ENCODE measurements around the gene RAB8B. TPM values are rescaled to one million over a fixed set of nuclear protein-coding genes. Genes with fewer than 3 reads are reported as not detected.

RAB8B gene
- total RNA-seq, 4 donors from 2014 or later: 36.0 to 55.4 (median 50.0) TPM

DNA sequence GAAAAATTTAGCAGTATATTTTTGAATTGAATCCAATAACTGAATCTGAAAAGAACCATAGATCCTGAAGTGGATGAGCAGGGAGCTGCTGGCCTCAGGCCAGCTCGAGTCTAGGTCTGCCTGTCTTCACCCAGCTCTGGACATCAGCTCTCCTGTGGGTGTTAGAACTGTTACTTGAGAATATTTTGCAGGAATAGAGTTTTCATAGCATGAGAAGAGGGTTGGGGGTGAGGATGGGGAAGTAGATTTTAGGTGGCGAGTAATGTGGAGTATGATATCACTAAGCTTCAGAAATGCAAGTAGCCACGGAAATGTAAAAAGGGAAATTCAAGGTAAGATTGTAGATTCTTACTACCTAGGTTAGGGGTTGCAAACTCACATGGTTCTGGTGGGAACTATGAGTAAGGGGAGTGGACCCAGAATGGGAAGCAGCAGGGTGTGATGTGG, 6.2 kb downstream of the RAB8B start:
- DNase-seq (ENCODE audit: low spot score) (no peak), ATAC-seq (ENCODE audit: low FRiP score) (no peak)
- TF ChIP-seq, protein P1, sequence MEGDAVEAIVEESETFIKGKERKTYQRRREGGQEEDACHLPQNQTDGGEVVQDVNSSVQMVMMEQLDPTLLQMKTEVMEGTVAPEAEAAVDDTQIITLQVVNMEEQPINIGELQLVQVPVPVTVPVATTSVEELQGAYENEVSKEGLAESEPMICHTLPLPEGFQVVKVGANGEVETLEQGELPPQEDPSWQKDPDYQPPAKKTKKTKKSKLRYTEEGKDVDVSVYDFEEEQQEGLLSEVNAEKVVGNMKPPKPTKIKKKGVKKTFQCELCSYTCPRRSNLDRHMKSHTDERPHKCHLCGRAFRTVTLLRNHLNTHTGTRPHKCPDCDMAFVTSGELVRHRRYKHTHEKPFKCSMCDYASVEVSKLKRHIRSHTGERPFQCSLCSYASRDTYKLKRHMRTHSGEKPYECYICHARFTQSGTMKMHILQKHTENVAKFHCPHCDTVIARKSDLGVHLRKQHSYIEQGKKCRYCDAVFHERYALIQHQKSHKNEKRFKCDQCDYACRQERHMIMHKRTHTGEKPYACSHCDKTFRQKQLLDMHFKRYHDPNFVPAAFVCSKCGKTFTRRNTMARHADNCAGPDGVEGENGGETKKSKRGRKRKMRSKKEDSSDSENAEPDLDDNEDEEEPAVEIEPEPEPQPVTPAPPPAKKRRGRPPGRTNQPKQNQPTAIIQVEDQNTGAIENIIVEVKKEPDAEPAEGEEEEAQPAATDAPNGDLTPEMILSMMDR (IDR thresholded peaks at IDR 0.05): no peak

DNA sequence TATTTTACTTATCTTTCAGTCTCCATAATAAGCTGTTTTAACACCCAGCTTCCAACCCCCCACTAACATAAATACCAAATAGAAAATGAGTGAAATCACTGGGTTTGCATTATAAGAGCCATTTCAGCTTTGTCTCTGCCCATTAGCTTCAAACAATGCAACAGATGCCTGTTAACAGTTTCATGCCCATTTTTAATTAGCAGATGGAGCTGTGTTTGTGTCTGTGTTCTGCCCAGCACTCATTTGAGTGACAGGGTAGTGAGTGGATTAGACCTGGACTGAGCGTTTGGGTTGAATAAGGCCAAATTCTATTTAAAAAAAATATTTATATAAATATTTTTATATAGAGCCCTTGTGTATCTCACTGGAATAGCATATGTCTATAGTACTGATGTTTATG, 7.4 kb downstream of the RAB8B start:
- DNase-seq (ENCODE audit: low spot score) (no peak), ATAC-seq (ENCODE audit: low FRiP score) (no peak)
- TF ChIP-seq, protein P1 (IDR thresholded peaks at IDR 0.05): no peak

DNA sequence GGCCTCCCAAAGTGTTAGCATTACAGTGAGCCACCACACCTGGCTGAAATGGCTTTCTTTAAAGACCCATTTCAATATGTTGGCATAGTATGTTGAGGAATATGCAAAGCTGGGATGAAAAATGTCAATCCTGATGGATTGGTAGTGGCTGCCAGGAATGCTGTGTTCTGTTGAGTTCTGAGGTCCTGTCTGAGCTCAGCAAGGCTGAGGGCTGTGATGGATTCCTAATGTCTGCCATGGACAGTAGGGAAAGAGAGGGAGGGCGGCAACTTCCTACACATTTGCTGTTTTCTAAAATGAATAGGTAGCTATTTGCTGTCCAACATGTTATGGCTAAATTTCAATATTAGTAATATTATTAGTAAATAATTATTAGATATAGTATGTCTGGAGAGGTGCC, 8.2 kb downstream of the RAB8B start:
- no peak for DNase-seq (ENCODE audit: low spot score)

DNA sequence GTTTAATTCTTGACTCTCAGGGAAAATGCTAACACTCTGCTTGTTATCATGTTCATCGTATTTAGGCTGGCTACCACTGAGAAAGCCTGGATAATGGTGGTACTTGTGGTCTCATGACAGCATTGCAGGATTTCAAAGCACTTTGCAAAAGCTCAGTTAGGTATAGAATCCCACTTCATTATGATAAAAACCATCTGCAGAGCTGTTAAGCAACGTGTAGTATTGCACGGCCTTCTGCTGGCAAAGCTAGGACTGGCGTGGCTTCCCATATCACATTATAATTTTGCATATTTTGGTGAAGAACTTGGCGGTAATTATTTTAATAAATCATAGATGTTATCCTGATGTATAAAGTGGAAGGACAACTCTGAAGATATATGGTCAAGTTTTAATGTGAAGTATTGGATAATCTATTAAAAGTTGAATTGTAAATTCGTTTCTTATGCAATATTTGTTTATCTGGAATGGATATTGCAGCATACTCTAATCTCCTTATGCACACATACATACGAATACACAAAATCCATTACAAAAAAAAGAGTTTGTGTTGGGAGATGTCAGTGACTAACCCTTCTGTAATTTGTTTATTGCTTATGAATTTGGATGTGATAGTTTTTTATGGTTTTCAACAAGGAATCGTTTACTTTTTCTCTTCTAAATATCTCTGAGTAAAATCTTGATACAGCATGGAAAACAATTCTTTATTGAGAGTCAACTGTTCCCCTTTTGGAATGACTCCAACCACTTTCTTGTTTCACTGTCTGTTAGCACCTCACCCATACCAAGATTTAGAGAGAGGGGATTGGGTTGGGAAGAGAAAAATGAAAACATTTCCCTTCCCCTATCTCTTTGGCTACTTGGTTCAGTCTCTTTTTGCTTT, 9.2 kb downstream of the RAB8B start:
- TF ChIP-seq, protein P1 (IDR thresholded peaks at IDR 0.05): no peak
- no peak for ATAC-seq (ENCODE audit: low FRiP score)
- no peak for DNase-seq (ENCODE audit: low spot score)

More for the DNA sequence above, 8.2 kb downstream of the RAB8B start:
- ATAC-seq (ENCODE audit: low FRiP score): no peak
- TF ChIP-seq, protein P1 (IDR thresholded peaks at IDR 0.05): no peak

DNA sequence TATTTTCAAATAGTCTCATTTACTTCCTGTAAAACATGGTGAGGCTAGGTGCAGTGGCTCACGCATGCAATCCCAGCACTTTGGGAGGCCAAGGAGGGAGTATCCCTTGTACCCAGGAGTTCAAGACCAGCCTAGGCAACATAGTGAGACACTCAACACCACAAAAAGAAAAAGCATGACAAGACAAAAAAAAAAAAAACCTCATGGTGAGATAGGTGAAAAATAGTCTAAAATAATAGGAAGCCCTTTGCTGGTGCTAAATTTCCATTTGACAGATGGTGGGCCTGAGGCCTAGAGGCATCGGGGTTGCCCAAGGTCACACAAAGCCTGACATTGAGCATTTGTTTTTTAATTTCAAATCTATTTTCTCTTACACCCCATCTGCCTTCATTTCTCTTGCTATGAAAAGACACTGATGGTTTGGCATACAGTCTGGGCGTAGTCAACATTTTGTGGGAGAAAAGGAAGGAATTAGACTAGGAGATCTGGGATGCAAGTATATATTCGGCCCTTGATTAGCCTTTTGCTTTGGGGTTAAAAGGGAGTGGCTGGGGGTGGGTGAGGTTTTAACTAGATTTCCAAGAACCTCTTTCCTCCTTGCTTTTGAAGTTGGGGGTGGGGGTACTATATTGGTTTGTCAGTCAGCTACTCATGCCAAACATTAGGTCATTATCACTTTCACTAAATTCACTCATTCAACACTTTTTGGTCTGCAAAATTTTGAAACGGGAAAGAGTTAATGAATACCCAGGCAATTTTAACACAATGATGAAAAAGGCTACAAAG, 11.3 kb downstream of the RAB8B start:
- ATAC-seq (ENCODE audit: low FRiP score) (no peak), DNase-seq (ENCODE audit: low spot score) (no peak)
- TF ChIP-seq, protein P1 (IDR thresholded peaks at IDR 0.05): no peak

DNA sequence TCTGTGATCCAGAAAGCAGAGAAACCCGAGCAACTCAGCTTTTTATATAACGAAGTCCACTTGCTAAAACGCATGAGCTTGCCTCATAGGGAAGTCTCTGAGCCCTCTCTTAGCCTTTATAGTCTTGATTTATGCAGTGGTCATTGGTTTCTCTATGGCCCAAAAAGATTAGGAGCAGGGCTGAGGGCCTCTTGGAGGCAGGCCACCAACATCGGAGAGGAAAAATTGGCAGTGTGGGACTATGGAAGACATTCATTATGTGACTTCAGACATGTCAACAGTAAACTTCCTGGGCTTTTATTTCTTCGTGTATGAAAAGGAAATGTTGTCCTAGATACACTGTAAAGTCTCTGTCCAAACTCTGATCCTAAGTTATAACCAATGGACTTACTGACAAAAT, 13.5 kb downstream of the RAB8B start:
- TF ChIP-seq, protein P1 (IDR thresholded peaks at IDR 0.05): no peak
- ATAC-seq (ENCODE audit: low FRiP score) (no peak), DNase-seq (ENCODE audit: low spot score) (no peak)

All from omental fat pad (tissue), 4 donors.